GM18511 (cell line): ENCODE measurements around the gene CA10.

ENCODE experiments used
- ATAC-seq: cut with Tn5 transposase; IDR thresholded peaks from one replicate; pipeline ENCODE4 v1.9.1; 2021; ENCODE audit warnings: mild to moderate bottlenecking, moderate library complexity; ENCODE audit not compliant: unreplicated experiment

The CA10 gene

DNA sequence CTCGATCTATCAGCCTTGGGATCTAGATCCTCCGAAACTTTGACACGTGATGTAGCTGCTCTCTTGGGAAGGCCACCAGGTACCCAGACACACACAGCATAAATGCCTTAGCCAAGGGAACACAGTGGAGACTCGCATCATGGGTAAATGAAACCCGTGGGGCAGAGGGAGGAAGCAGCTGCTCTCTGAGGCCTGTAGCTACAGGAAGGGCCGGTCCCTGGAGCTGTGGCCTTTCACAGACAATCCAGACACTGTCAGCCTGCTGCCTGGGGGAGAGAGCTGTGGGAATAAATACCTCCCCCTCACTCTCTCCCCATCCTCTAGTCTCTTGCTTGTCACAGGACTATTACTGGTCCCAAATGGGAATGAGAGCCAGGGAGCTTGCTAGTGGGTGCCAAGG is 546.9 kb downstream of the CA10 start:
- no peak for ATAC-seq

GRCh38 chr17:51610834-51611233 is 547.7 kb downstream of the CA10 start:
- ATAC-seq: no peak

GRCh38 chr17:51610155-51610554 is 548.4 kb downstream of the CA10 start:
- no peak for ATAC-seq

DNA sequence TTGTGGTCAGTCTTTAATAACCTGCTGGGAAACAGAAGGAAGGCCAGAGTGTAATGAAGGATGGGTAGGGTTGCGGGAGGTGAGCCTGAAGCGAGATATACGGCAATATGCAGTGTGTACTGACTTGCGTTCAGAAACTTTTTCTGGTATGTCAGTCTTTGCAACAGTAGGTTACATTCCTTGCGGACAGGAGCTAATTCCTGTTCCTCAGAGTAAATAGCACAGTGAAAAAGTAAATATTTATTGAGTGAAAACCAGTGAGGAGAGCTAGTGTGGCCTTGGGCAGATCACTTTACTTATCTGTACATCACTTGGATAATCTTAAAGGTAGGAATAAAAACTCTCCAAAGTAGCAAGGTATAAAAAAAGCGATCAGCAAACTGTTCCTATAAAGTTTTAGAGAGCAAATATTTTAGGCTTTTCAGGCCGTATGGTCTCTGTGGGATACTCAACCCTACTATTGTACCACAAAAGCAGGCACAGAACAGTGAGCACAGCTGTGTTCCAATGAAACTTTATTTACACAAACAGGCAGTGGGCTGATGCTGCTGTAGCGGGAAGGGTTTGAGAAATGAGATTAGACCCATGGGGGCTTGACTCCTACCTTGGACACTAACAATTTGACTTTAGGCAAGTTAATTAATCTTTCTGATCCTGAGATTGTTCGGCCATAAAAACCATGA is 550.1 kb downstream of the CA10 start:
- ATAC-seq: no peak

GRCh38 chr17:51607512-51607911 is 551.0 kb downstream of the CA10 start:
- no peak for ATAC-seq

- no peak for ATAC-seq
Observed at GRCh38 chr17:51604299-51605020, 554.1 kb downstream of the CA10 start.

DNA sequence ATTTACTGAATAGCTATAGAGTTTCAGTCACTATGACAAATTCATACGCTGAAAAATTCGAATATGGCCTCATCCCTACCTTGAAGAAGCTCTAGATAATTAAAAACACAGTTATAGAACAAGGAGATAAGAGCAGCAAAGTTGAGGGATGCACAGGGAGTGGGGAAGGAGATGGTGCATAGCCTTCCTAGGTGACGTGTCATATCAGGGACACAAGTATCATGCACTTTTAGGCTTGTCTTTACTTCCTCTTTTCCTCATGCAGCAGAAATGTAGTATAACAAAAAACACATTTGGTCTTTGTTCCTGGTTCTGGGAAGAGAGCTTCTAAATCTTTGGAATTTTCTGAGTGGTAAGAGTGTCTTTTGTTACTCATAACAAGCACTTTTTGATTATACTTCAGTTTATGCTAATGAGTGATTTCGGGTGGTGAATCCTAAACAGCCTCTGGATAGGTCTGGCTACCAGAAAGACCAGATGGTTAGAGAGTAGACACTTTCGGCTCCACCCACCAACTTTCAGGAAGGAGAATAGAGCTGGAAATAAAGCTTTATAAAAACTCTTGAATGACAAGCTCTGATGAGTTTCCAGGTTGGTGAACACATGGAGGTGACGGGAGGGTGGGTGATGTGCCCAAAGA is 556.8 kb downstream of the CA10 start:
- ATAC-seq: no peak

DNA sequence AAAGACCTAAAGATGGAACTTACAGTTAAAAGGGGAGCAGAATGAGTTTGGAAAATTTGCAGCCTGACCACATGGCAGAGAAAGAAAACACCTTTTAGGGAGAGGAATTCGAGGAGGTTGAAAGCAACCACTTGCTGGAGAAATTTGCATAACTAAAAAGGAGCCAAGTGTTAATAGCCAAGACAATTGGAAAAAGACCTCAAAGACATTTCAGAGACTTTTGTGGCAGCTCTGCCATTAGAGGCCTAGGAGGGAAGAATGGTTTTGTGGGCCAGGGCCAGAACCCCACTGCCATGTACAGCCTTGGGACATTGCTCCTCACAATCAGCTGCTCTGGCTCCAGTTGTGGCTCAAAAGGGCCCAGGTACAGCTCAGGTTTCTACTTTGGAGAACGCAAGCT is 559.7 kb downstream of the CA10 start:
- ATAC-seq: no peak

- ATAC-seq: no peak
Observed at GRCh38 chr17:51597345-51597744, 561.2 kb downstream of the CA10 start.

DNA sequence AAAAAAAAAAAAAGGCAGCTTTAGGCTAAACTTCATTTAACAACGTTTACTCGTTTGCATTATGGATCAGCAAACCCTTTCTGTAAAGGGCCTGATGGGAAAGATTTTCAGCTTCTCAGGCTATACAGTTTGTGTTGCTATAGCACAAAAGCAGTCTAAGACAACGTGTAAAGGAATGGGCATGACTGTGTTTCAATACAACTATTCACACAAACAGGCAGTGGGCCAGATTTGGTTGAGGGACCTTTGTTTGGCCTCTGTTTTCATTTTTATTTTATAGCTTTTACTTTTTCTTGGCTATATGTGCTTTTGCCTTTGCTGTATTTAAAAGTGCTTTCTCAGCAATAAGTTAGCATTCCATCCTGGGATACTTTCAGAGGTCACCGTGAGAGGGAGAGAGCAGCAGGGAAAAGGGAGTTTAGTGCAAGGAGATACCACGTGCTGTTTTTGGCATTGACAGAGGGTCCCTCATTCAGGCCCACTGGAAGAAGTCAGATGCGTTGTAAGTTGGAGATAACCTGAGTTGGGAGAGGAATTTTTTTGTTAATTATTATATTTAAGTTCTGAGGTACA is 562.6 kb downstream of the CA10 start:
- no peak for ATAC-seq

DNA sequence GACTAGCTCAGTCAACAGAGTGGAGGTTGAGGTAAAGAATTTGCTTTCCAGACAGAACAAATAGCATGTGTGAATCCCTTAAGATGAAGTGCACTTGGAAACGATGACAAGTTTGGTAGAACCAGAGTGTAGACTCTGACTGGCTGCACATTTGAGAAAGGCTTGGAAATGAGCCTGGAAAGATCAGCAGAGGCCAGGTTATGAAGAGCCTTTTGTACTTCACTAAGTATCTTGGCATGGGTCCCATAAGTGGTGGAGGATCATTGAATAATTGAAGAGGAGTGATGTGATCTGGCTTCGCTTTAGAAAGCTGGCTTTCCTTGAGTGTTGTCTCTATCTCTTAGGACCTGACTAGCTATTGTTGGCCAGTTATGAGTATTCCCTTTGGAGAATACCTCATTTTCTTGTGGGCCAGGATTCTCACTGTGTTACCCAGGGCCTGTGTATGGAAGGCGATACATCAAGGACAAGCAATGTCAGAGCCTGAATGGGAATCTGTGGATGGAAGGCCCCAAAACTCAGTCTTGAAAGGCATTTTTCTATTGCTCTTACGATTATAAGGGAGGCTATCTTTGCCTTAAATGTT is 568.4 kb downstream of the CA10 start:
- ATAC-seq: no peak

GRCh38 chr17:51588063-51588462 is 570.5 kb downstream of the CA10 start:
- no peak for ATAC-seq

- ATAC-seq: no peak
Observed at GRCh38 chr17:51587516-51587915, 571.0 kb downstream of the CA10 start.

DNA sequence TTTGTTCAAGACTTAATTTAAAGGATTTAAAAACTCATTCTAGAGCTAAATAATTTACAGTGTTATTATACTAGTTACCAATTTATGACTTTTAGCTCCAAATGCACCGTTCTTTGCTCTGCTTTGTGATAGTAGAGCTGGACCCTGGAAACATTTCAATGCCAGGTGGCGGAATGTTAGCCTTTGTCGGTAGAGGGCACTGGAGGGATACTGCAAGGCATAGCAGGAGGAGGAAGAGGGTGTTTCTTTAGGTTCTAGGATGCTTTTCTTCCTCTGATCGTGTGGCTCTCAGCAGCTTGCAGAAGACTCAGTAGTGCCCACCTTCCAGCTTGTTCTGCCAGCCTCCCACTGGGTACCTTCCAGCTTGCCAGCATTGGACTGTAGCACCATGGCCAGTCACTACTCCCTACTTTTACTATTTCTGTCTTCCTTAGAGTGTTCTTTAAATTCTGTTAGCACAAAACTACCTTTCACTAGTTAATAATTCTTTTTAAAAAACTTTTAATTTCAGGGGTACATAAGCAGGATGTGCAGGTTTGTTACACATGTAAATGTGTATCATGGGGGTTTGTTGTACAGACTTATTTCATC is 572.9 kb downstream of the CA10 start:
- no peak for ATAC-seq

DNA sequence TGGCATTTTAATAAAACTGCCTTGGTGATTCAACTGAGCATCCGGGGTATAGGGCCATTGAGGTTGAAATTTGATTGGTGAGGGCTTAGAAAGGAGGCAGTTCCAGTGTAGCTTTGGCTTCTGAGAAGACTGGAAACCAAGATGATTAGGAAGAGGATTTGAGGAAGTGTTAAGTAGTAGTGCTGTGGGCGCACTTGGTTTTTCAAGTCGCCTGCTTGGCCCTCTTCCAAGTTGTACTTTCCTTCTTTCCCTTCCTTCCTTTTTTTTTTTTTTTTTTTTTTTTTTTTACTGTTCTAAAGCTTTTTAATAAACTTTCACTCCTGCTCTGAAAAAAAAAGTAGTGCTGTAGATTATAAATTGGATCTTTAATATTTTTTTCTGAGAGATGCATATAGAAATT is 577.6 kb downstream of the CA10 start:
- no peak for ATAC-seq
